C4-2B (cell line): ENCODE data around the gene FAM181A.

Experiments
- H3K27ac ChIP-seq: fragments of 450-650 bp; 2 replicates; pipeline ENCODE4 v1.5.1; 2017
- CTCF ChIP-seq: fragments of 450-650 bp; conservative IDR thresholded peaks from 2 replicates; pipeline ENCODE4 v1.5.1; 2017; ENCODE audit warnings: mild to moderate bottlenecking
- ZFX ChIP-seq: fragments of 450-650 bp; IDR thresholded peaks from 2 replicates; pipeline ENCODE4 v1.6.1; 2017

Gene FAM181A

DNA sequence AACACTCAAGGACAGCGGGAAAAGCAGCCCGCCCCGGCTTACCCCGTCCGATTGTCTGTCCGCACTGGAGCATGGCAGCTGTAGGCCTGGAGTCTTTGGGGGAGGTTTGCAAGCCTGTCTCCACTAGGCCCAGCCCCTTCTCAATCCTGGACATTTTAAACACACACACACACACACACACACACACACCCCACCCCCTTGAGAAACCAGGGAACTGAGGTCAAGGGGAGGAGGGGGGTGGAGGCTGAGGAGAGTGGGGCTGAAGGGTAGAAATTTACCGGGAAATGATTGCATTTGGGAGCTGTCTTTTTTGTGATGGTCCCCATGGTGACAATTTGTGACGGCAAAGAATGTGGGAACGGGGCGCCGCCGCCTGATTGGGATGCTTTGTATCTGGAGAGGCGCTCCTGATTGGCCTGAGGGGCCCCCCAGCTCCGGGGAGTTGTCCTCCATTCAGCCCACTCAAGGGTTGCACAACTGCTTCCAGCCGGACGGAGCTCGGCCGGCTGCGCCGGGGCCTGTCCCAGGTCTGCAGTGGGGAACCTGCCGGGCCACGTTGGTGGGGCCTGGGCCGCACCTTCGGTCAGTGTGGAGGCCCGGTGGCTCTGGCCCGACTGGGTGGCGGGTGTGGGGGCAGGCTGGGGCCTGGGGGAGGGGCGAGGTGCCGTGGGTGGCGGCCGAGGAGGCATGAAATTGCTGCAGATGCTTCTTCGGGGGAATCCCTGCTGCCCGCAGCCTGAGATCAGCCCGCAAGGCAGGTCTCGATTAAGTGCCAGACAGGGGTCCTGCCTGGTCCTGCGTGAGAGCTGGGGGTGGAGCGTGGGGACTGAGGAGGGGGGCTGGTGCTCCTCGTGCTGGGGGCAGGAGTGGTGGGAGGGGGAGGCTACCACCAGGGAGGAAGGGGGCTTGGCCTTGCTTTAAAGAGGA is at the start of gene FAM181A:
Gene FAM181A, plus strand, starts transcription at position 472 of the 927 bp plus-strand sequence. CDS start 942 bp downstream, outside the sequence.
- no peak within 1 kb of the TSS for H3K27ac ChIP-seq
- TF ChIP-seq ZFX (no peak), CTCF (no peak)

GRCh38 chr14:93878212-93878611 is 48.9 kb upstream of the FAM181A start:
- no peak overlapping the region for H3K27ac ChIP-seq
- TF ChIP-seq CTCF (no peak), ZFX (no peak)

DNA sequence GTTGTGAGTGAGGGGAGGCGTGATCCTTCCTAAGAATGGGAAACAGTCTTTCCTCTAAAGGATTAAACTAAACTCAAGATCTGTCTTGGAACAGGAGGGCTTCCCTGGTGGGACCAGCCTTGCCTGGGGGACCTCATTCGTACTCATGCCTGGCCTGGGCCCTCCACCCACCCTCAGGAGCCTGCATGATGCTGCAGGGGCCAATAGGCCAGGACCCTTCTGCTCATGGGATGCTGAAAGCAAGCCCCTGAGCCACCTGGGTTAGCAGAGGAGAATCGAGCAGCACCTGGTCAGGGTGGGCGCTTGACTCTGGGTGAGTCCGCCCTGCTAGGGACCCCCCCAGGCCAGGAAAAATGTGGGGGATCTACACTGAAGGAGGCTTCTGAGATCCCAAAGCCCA is 48.3 kb upstream of the FAM181A start:
- no peak overlapping the region for H3K27ac ChIP-seq
- no peak for TF ChIP-seq ZFX
- no peak for TF ChIP-seq CTCF

DNA sequence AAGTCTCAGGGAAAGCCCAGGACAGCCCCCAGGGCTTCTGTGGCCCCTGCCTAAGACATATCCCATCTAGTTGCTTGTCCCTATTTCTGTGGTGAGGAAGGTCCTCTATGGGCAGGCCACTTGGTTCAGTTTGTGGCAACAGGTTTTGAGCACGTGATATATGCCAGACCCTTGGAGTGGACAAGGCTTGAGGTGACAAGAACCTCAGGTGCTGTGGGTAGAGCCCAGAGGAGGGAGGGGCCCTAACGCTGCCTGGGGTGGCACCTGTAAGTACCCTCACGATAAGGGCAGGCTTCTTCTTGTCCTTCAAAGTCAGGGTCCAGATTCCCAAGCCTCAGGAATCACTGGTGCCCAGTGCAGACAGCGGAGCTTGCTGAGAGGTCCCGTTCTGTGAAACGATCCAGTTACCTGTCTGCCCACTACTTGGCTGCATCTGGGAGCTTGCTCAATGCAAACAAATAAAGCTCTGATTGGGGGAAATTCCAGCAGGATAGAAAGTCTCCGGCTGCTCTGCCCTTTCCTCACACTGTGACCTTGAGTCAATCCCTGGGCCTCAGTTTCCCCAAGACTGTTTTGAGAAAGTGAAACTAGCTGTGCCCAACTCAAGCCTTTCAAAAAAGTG is 47.7 kb upstream of the FAM181A start:
- H3K27ac ChIP-seq, result no peak overlapping the region
- TF ChIP-seq ZFX (no peak), CTCF (no peak)

DNA sequence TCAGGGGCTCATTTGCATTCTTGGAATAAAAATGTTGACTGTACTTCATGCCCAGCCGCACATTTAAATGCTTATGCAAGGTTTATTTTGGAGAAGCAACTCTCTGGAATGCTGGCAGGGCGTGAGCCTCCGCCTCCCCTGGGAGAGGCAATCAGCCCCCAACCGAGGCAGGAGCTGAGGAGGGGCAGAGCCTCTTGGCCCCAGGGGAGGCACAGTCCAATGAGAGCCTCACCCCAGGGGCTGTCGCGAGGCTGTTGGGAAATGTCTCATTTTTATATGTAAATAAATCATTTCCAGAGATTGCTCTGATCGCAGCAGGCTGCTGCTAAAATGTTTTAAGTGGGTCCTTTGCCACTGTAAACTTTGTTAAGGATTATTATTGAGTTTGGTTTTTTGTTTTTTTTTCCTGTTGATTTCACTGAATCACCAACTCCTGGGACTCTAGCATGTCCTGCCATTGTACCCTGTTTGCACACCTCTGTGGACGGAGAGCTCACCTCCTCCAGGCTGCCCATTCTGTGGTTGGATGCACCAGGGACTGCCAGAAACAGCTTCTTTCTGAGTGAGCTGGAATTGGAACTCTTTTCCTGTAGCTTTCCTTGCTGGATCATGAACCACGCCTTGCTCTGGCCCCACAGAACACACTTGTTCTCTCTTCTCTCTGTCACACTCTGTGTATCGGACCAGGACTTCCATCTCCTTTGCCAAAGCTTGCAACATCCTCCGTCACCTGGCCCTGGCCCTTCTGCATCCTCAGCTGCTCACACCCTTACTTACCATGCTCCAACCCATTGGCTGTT is 46.9 kb upstream of the FAM181A start:
- TF ChIP-seq ZFX (no peak), CTCF (no peak)

GRCh38 chr14:93884950-93885349 is 42.2 kb upstream of the FAM181A start:
- no peak for TF ChIP-seq ZFX
- no peak for TF ChIP-seq CTCF
- no peak overlapping the region for H3K27ac ChIP-seq

More for the DNA sequence above, 46.9 kb upstream of the FAM181A start:
- H3K27ac ChIP-seq, result no peak overlapping the region

DNA sequence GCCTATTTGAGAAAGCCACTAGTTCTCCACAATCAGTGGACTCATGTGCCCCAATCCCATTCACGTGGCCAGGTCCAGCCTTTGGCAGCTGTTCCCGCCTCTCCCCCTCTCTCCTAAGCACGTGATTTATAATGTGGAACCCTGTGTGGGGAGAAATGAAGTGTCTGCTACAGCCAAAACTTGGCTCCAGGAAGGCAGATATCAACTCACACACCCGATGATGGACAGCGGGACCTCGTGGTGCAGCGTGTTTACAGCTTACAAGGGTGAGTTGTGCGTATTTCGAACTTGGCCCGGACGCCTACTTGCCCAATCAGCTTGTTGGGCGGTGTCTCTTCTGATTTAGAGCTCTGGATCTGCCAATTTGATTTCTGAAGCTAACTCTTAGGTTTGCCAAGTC is 38.1 kb upstream of the FAM181A start:
- TF ChIP-seq CTCF, result no peak
- TF ChIP-seq ZFX, result no peak
- no peak overlapping the region for H3K27ac ChIP-seq
